Osteocyte (in vitro differentiated cells): ENCODE results near the gene COLQ. TPM values are rescaled to one million over a fixed set of nuclear protein-coding genes. Genes with fewer than 3 reads are reported as not detected.
"Not testable (repeated sequence)": the region's sequence is repeated elsewhere in the genome, so short reads cannot be mapped to it uniquely, and the experiment has no call there.

Experiments
- DNase-seq: peaks from one replicate; pipeline ENCODE4 v3.0.0; 2021; ENCODE audit warnings: mixed read lengths; ENCODE audit not compliant: unreplicated experiment; ENCODE audit errors: extremely low spot score
- H3K27ac Mint-ChIP-seq: one replicate; pipeline ENCODE4 v1.8.0; 2021; ENCODE audit warnings: mild to moderate bottlenecking, mixed read lengths; ENCODE audit not compliant: unreplicated experiment
- H3K27me3 Mint-ChIP-seq: one replicate; pipeline ENCODE4 v1.8.0; 2021; ENCODE audit warnings: mixed read lengths; ENCODE audit not compliant: unreplicated experiment
- H3K36me3 Mint-ChIP-seq: one replicate; pipeline ENCODE4 v1.8.0; 2021; ENCODE audit warnings: mixed read lengths; ENCODE audit not compliant: unreplicated experiment
- H3K4me1 Mint-ChIP-seq: one replicate; pipeline ENCODE4 v1.8.0; 2021; ENCODE audit warnings: mixed read lengths; ENCODE audit not compliant: unreplicated experiment
- H3K4me3 Mint-ChIP-seq: one replicate; pipeline ENCODE4 v1.8.0; 2021; ENCODE audit warnings: mild to moderate bottlenecking, moderate library complexity, mixed read lengths; ENCODE audit not compliant: unreplicated experiment
- H3K9me3 Mint-ChIP-seq: one replicate; pipeline ENCODE4 v1.8.0; 2021; ENCODE audit warnings: mixed read lengths; ENCODE audit not compliant: unreplicated experiment
- CTCF ChIP-seq: fragments of 200-600 bp; sonication (generic); IDR thresholded peaks from 2 replicates; pipeline ENCODE4 v1.5.0; 2021; ENCODE audit warnings: antibody characterized with exemption, mild to moderate bottlenecking, moderate library complexity
- total RNA-seq: library from RNA; stranded (reverse); gene quantifications from 2 replicates; pipeline ENCODE4 v1.2.1, GENCODE V29; 2021

COLQ gene
- total RNA-seq, 1 donor from 2014 or later = 2.6 TPM

- peaks cover 7% of the 10 kb centered on the region for H3K36me3 Mint-ChIP-seq
- no peak for TF ChIP-seq CTCF
- no peak for DNase-seq
- H3K9me3 Mint-ChIP-seq = no peaks in the 10 kb centered on the region
- no peaks in the 10 kb centered on the region for H3K4me1 Mint-ChIP-seq
- H3K4me3 Mint-ChIP-seq = no peak overlapping the region
- no peak overlapping the region for H3K27ac Mint-ChIP-seq
- no peaks in the 10 kb centered on the region for H3K27me3 Mint-ChIP-seq
These were observed 60.5 kb downstream of the COLQ start for GRCh38 chr3:15460891-15461531.

- Mint-ChIP-seq H3K4me3 (no peak overlapping the region), H3K27me3 (no peaks in the 10 kb centered on the region), H3K27ac (no peak overlapping the region), H3K4me1 (no peaks in the 10 kb centered on the region), H3K9me3 (no peaks in the 10 kb centered on the region), H3K36me3 (peaks cover 5% of the 10 kb centered on the region)
- no peak for TF ChIP-seq CTCF
- no peak for DNase-seq
These were observed 63.2 kb downstream of the COLQ start for GRCh38 chr3:15458212-15458780.

- H3K27me3 Mint-ChIP-seq, H3K9me3 Mint-ChIP-seq, H3K4me1 Mint-ChIP-seq, H3K27ac Mint-ChIP-seq, H3K4me3 Mint-ChIP-seq, H3K36me3 Mint-ChIP-seq, DNase-seq: not testable (repeated sequence)
These were observed 64.6 kb downstream of the COLQ start for GRCh38 chr3:15456915-15457314.

- Mint-ChIP-seq H3K27ac (no peak overlapping the region), H3K4me3 (no peak overlapping the region), H3K27me3 (no peaks in the 10 kb centered on the region), H3K4me1 (no peaks in the 10 kb centered on the region), H3K36me3 (peaks cover 5% of the 10 kb centered on the region), H3K9me3 (no peaks in the 10 kb centered on the region)
- TF ChIP-seq CTCF = no peak
- no peak for DNase-seq
These were observed 65.2 kb downstream of the COLQ start for GRCh38 chr3:15456321-15456720.

- Mint-ChIP-seq H3K4me3 (no peak overlapping the region), H3K27ac (no peak overlapping the region), H3K27me3 (no peaks in the 10 kb centered on the region), H3K9me3 (no peaks in the 10 kb centered on the region), H3K36me3 (peaks cover 5% of the 10 kb centered on the region), H3K4me1 (no peaks in the 10 kb centered on the region)
- no peak for TF ChIP-seq CTCF
- no peak for DNase-seq
These were observed 65.8 kb downstream of the COLQ start for GRCh38 chr3:15455756-15456155.
